ENCODE results near the gene TES. TPM values are rescaled to one million over a fixed set of nuclear protein-coding genes. Genes with fewer than 3 reads are reported as not detected.

TES gene
- total and polyA plus RNA-seq, 2 of the 8 experiments (the other 6 are each of a cell fraction or from before 2014, with no cell fraction given): 18.2 to 36.3 TPM

GRCh38 chr7:116219288-116219687 lies 8.9 kb downstream of the TES start:
- ChIA-PET CTCF (ENCODE audit: partially characterized antibody) (interaction anchor here (1.7 kb wide), 1 partner anchor 17 kb away, joined by 8 read pairs; no protein-coding TSS in a partner anchor), POLR2A (ENCODE audit: partially characterized antibody) (interaction anchor here (0.6 to 1.3 kb wide), 2 partner anchors 9 to 646 kb away, joined by 3 to 4 read pairs; partner anchors contain the start of gene TES)
- Histone ChIP-seq H4K5ac (ENCODE audit: insufficient read length, low read depth, low read length) (no peak overlapping the region), H3K27me3 (replicated peaks in 1 of 4; ENCODE audit: control insufficient read depth in 3 of 4, extremely low read depth in 1 of 4, insufficient read depth in 3 of 4, low read length in 3 of 4) (no peaks in the 10 kb centered on the region), H4K91ac (replicated peaks; ENCODE audit: insufficient read length, low read length) (no peak overlapping the region), H3K14ac (ENCODE audit: insufficient read length) (no peak overlapping the region), H2AK5ac (ENCODE audit: low read depth, low read length) (no peak overlapping the region), H3K18ac (ENCODE audit: extremely low read depth, low read length) (no peak overlapping the region), H3K4me1 (replicated peaks in 1 of 4; ENCODE audit: control insufficient read depth in 3 of 4, insufficient read depth in 4 of 4, low read length in 3 of 4) (no peaks in the 10 kb centered on the region), H3K4ac (replicated peaks; ENCODE audit: insufficient read length, low read depth, low read length) (no peak overlapping the region), H3K79me1 (ENCODE audit: low read depth, low read length) (no peaks in the 10 kb centered on the region), H2BK20ac (ENCODE audit: low read length) (no peak overlapping the region), H3K27ac (ENCODE audit: low read depth, low read length) (no peak overlapping the region), H3K4me3 (ENCODE audit: extremely low read depth in 1 of 4, insufficient read depth in 2 of 4, low read depth in 3 of 4, low read length in 4 of 4) (no peak overlapping the region), H3K9ac (replicated peaks in 1 of 4; ENCODE audit: extremely low read depth in 1 of 4, low read depth in 3 of 4, low read length in 3 of 4) (no peak overlapping the region), H3K79me2 (ENCODE audit: control insufficient read depth in 1 of 2, insufficient read depth in 2 of 2, low read length in 2 of 2) (peaks cover 0 to 14% of the 10 kb centered on the region in 2 experiments; a peak in 2 of 4 replicates), H2BK5ac (ENCODE audit: low read depth, low read length) (no peak overlapping the region), H2BK12ac (ENCODE audit: low read depth, low read length) (no peak overlapping the region), H3K9me3 (ENCODE audit: insufficient read depth in 2 of 2, low read depth in 1 of 2, low read length in 1 of 2) (no peaks in the 10 kb centered on the region), H3K36me3 (ENCODE audit: control insufficient read depth in 2 of 4, insufficient read depth in 4 of 4, low read length in 3 of 4) (no peaks in the 10 kb centered on the region; a peak in 1 of 8 replicates), H3K23ac (ENCODE audit: insufficient read length) (no peak overlapping the region), H2AFZ (ENCODE audit: low read length) (no peak overlapping the region), H3K23me2 (ENCODE audit: low read depth, low read length) (no peaks in the 10 kb centered on the region), H4K8ac (ENCODE audit: extremely low read depth, insufficient read depth, low read length) (no peak overlapping the region), H3K4me2 (ENCODE audit: insufficient read depth in 1 of 2, low read depth in 2 of 2, low read length in 2 of 2) (no peak overlapping the region), H4K20me1 (replicated peaks in 1 of 2; ENCODE audit: control insufficient read depth in 1 of 2, insufficient read depth in 2 of 2, low read length in 2 of 2) (no peaks in the 10 kb centered on the region), H3K56ac (replicated peaks; ENCODE audit: insufficient read length, low read depth, low read length) (no peak overlapping the region), H2BK120ac (replicated peaks; ENCODE audit: low read depth, low read length) (no peak overlapping the region), H2BK15ac (ENCODE audit: low read length) (no peak overlapping the region)
- FAIRE-seq: no peak
- DNase-seq (ENCODE audit: low read depth in 1 of 2, low spot score in 2 of 2): no peak
- TF ChIP-seq JUN (IDR thresholded peaks at IDR 0.05; ENCODE audit: low read depth, low read length) (no peak), CEBPB (IDR thresholded peaks at IDR 0.05; ENCODE audit: low read depth, low read length) (no peak), ZNF274 (IDR thresholded peaks at IDR 0.05; ENCODE audit: borderline replicate concordance, extremely low read depth, low read length) (no peak), POLR2AphosphoS5 (IDR thresholded peaks at IDR 0.05; ENCODE audit: low read depth, low read length) (no peak)
